Activated CD4-positive, alpha-beta T cell treated with anti-CD3 and anti-CD28 coated beads, Interleukin-2, amount 50 U/mL, for 4 hours (primary cell): ENCODE data around the gene SAFB2.
A peak's percentile ranks its signal among the peaks of the same experiment; 100 is the strongest.

Experiments used
- DNase-seq, 2 experiments: peaks; one replicate each; pipeline ENCODE4 v3.0.0-alpha.2; 2020

Gene SAFB2

GRCh38 chr19:5605362-5605761, 17.2 kb downstream of the SAFB2 start:
- DNase-seq: no peak

- DNase-seq: no peak
These were observed 18.9 kb downstream of the SAFB2 start for GRCh38 chr19:5603626-5604025.

- DNase-seq: no peak
These were observed 21.8 kb downstream of the SAFB2 start for GRCh38 chr19:5600797-5601196.

- DNase-seq: no peak
These were observed 26.8 kb downstream of the SAFB2 start for GRCh38 chr19:5595745-5596144.

GRCh38 chr19:5595129-5595528, 27.4 kb downstream of the SAFB2 start:
- DNase-seq: no peak

- DNase-seq: no peak
These were observed 28.0 kb downstream of the SAFB2 start for GRCh38 chr19:5594521-5594950.

GRCh38 chr19:5593343-5594255, 29.0 kb downstream of the SAFB2 start:
- no peak for DNase-seq

- no peak for DNase-seq
These were observed 29.8 kb downstream of the SAFB2 start for GRCh38 chr19:5592531-5593342.

- no peak for DNase-seq
These were observed 31.1 kb downstream of the SAFB2 start for GRCh38 chr19:5591476-5591875.

- no peak for DNase-seq
These were observed 31.8 kb downstream of the SAFB2 start for GRCh38 chr19:5590865-5591154.

- DNase-seq: no peak
These were observed 32.3 kb downstream of the SAFB2 start for GRCh38 chr19:5590151-5590864.

- no peak for DNase-seq
These were observed 33.5 kb downstream of the SAFB2 start for GRCh38 chr19:5588906-5589676.

- no peak for DNase-seq
These were observed 34.1 kb downstream of the SAFB2 start for GRCh38 chr19:5588441-5588840.

- no peak for DNase-seq
These were observed 34.9 kb downstream of the SAFB2 start for GRCh38 chr19:5587661-5588060.

- DNase-seq: no peak
These were observed 35.5 kb downstream of the SAFB2 start for GRCh38 chr19:5587071-5587455.

GRCh38 chr19:5586300-5587070, 36.1 kb downstream of the SAFB2 start:
- DNase-seq: no peak

GRCh38 chr19:5585461-5586299, 36.9 kb downstream of the SAFB2 start:
- DNase-seq: peak; percentile 30 to 40

GRCh38 chr19:5580161-5580571, 42.4 kb downstream of the SAFB2 start:
- DNase-seq: no peak

GRCh38 chr19:5579697-5580096, 42.9 kb downstream of the SAFB2 start:
- no peak for DNase-seq

GRCh38 chr19:5579286-5579685, 43.3 kb downstream of the SAFB2 start:
- DNase-seq: no peak
